HepG2 (cell line): ENCODE measurements around the gene ZNF79. TPM values are rescaled to one million over a fixed set of nuclear protein-coding genes. Genes with fewer than 3 reads are reported as not detected.

Source experiments
- ARNT ChIP-seq: fragments of 450-650 bp; IDR thresholded peaks from 2 replicates; pipeline ENCODE4 v1.6.1; 2017
- ATAD3A ChIP-seq: sonication (generic); formaldehyde crosslinking; IDR thresholded peaks from 2 replicates; pipeline ENCODE4 v1.4.0; 2020; ENCODE audit warnings: missing genetic modification reagents
- ETV5 ChIP-seq: IDR thresholded peaks from 2 replicates; pipeline ENCODE4 v1.6.1; 2018; ENCODE audit warnings: missing biosample characterization, missing genetic modification reagents, inconsistent platforms, borderline replicate concordance
- HNRNPUL1 ChIP-seq: fragments of 200-400 bp; formaldehyde crosslinking; IDR thresholded peaks from 2 replicates; pipeline ENCODE4 v1.6.1; 2017; ENCODE audit warnings: low read depth, mild to moderate bottlenecking, low read length, moderate library complexity
- MAFG ChIP-seq: sonication (generic); formaldehyde crosslinking; IDR thresholded peaks from 2 replicates; pipeline ENCODE4 v1.5.1; 2020; ENCODE audit warnings: mild to moderate bottlenecking, missing genetic modification reagents
- MTA3 ChIP-seq: sonication (generic); formaldehyde crosslinking; IDR thresholded peaks from 2 replicates; pipeline ENCODE4 v1.4.0; 2020; ENCODE audit warnings: missing genetic modification reagents
- NFE2 ChIP-seq: sonication (generic); formaldehyde crosslinking; IDR thresholded peaks from 2 replicates; pipeline ENCODE4 v1.4.0; 2020; ENCODE audit warnings: missing genetic modification reagents
- NFE2L1 ChIP-seq: sonication (generic); formaldehyde crosslinking; IDR thresholded peaks from 2 replicates; pipeline ENCODE4 v1.4.0; 2020; ENCODE audit warnings: missing genetic modification reagents, mild to moderate bottlenecking, borderline replicate concordance
- NR3C1 ChIP-seq: sonication (generic); formaldehyde crosslinking; IDR thresholded peaks from 2 replicates; pipeline ENCODE4 v1.4.0; 2020; ENCODE audit warnings: missing genetic modification reagents
- POGZ ChIP-seq: sonication (generic); formaldehyde crosslinking; IDR thresholded peaks from 2 replicates; pipeline ENCODE4 v1.4.0; 2020; ENCODE audit warnings: mild to moderate bottlenecking, missing genetic modification reagents
- RFX5 ChIP-seq: IDR thresholded peaks from 2 replicates; pipeline ENCODE4 v1.6.1; 2011; ENCODE audit warnings: low read depth, low read length, improper control_type of control experiment
- SNAPC5 ChIP-seq: sonication (generic); formaldehyde crosslinking; IDR thresholded peaks from 2 replicates; pipeline ENCODE4 v1.8.1; 2023; ENCODE audit warnings: mild to moderate bottlenecking, missing genetic modification reagents, borderline replicate concordance
- SOX5 ChIP-seq: IDR thresholded peaks from 2 replicates; pipeline ENCODE4 v1.6.1; 2016; ENCODE audit warnings: borderline replicate concordance
- STAT6 ChIP-seq: sonication (generic); formaldehyde crosslinking; IDR thresholded peaks from 2 replicates; pipeline ENCODE4 v1.4.0; 2020; ENCODE audit warnings: missing genetic modification reagents, mild to moderate bottlenecking, borderline replicate concordance
- THAP11 ChIP-seq: IDR thresholded peaks from 2 replicates; pipeline ENCODE4 v1.6.1; 2016; ENCODE audit warnings: missing biosample characterization, missing genetic modification reagents
- XBP1 ChIP-seq: sonication (generic); formaldehyde crosslinking; IDR thresholded peaks from 2 replicates; pipeline ENCODE4 v1.5.0; 2020; ENCODE audit warnings: missing genetic modification reagents
- ZIK1 ChIP-seq: sonication (generic); formaldehyde crosslinking; IDR thresholded peaks from 2 replicates; pipeline ENCODE4 v1.5.0; 2020; ENCODE audit warnings: mild to moderate bottlenecking, low read depth, missing genetic modification reagents, borderline replicate concordance
- ZNF251 ChIP-seq: sonication (generic); formaldehyde crosslinking; IDR thresholded peaks from 2 replicates; pipeline ENCODE4 v1.9.0; 2021; ENCODE audit warnings: mild to moderate bottlenecking, missing genetic modification reagents
- ZNF749 ChIP-seq: sonication (generic); formaldehyde crosslinking; IDR thresholded peaks from 2 replicates; pipeline ENCODE4 v1.8.0; 2022; ENCODE audit warnings: mild to moderate bottlenecking, missing genetic modification reagents, moderate library complexity, borderline replicate concordance
- ZNF775 ChIP-seq: sonication (generic); formaldehyde crosslinking; IDR thresholded peaks from 2 replicates; pipeline ENCODE4 v1.4.0; 2020; ENCODE audit warnings: missing genetic modification reagents, mild to moderate bottlenecking, moderate library complexity, borderline replicate concordance
- ZSCAN20 ChIP-seq: sonication (generic); formaldehyde crosslinking; IDR thresholded peaks from 2 replicates; pipeline ENCODE4 v1.4.0; 2020; ENCODE audit warnings: missing genetic modification reagents, mild to moderate bottlenecking, borderline replicate concordance
- ZUFSP ChIP-seq: sonication (generic); formaldehyde crosslinking; IDR thresholded peaks from 2 replicates; pipeline ENCODE4 v1.9.0; 2021; ENCODE audit warnings: missing genetic modification reagents, mild to moderate bottlenecking, borderline replicate concordance
- polyA plus RNA-seq, 8 experiments: library from polyadenylated mRNA; depleted of rRNA in 3 of 8; stranded (reverse) in 7 of 8; unstranded in 1 of 8; fragments of >200 nt; fragmentation: Illumina TruSeq in 4 of 8; extraction: Trizol in 4 of 8; gene quantifications; 2 replicates each; pipeline versions ENCODE4 v1.2.1 to v1.2.3, GENCODE V29; 2011 to 2016; ENCODE audit warnings: low read depth in 4 of 8, missing spikeins in 1 of 8, mixed read lengths in 1 of 8; ENCODE audit not compliant: insufficient read depth in 1 of 8
- total RNA-seq, 5 experiments: library from RNA; depleted of rRNA; stranded (reverse); fragments of >200 nt; fragmentation: Illumina TruSeq; extraction: Trizol; gene quantifications; 2 replicates each; pipeline ENCODE4 v1.2.3, GENCODE V29; 2016; ENCODE audit warnings: low read depth in 1 of 5

ZNF79 gene
- total and polyA plus RNA-seq, 2 of the 13 experiments (the other 11 are each of a cell fraction or from before 2014, with no cell fraction given) = 3.7 to 8.1 TPM

GRCh38 chr9:127450830-127451607 is 26.8 kb downstream of the ZNF79 start, which contains the start of the genes LRSAM1 and RPL12 (continued):
- TF ChIP-seq NFE2L1 (CRISPR knock-in tag) = 0 out of 2 replicates have a peak, but pooled peaks have one; percentile 22
- TF ChIP-seq ZIK1 = no peak
- TF ChIP-seq NR3C1 (CRISPR knock-in tag) = no peak
- no peak for TF ChIP-seq MTA3 (CRISPR knock-in tag)
- no peak for TF ChIP-seq ATAD3A
- no peak for TF ChIP-seq STAT6 (CRISPR knock-in tag)
- TF ChIP-seq XBP1 = no peak; the same call in 1 of the 2 replicates
- TF ChIP-seq HNRNPUL1 = no peak
- TF ChIP-seq RFX5 = no peak
- no peak for TF ChIP-seq ZNF251
- TF ChIP-seq ZUFSP (CRISPR knock-in tag) = no peak
- peak; percentile 89 for TF ChIP-seq ETV5
- TF ChIP-seq POGZ (CRISPR knock-in tag) = peak; percentile 80
- no peak for TF ChIP-seq ZSCAN20
- no peak for TF ChIP-seq ARNT
- no peak for TF ChIP-seq NFE2
- TF ChIP-seq ZNF749 = 0 out of 2 replicates have a peak, but pooled peaks have one; percentile 58
- peak; percentile 95 for TF ChIP-seq THAP11 (CRISPR knock-in tag)
- no peak for TF ChIP-seq SNAPC5
- TF ChIP-seq ZNF775 (CRISPR knock-in tag) = peak; percentile 91; the same call in 1 of the 2 replicates
- no peak for TF ChIP-seq MAFG (CRISPR knock-in tag)
- TF ChIP-seq SOX5 (CRISPR knock-in tag) = peak; percentile 69; the same call in 1 of the 2 replicates
